Gastroesophageal sphincter (tissue), 4 donors: ENCODE measurements around the gene DPYSL4. TPM values are rescaled to one million over a fixed set of nuclear protein-coding genes. Genes with fewer than 3 reads are reported as not detected.

Experiments
- ATAC-seq: fragments of 150-250 bp; one replicate; pipeline ENCODE4 v1.9.1; 2016; ENCODE audit warnings: mild to moderate bottlenecking, moderate library complexity
- H3K27ac ChIP-seq, 4 donors: fragments of 200-600 bp; sonication (generic) in 3 of 4; 1 replicate in 3 of 4; 2 replicates in 1 of 4; pipeline ENCODE4 v1.5.1; 2016 to 2019
- H3K27me3 ChIP-seq: fragments of 200-600 bp; sonication (generic); one replicate; pipeline ENCODE4 v1.5.1; 2019
- H3K36me3 ChIP-seq, 2 donors: fragments of 200-600 bp; sonication (generic); one replicate each; pipeline ENCODE4 v1.5.1; 2019; ENCODE audit warnings: control low read depth in 1 of 2
- H3K4me1 ChIP-seq, 3 donors: fragments of 200-600 bp; sonication (generic); 1 replicate in 2 of 3; 2 replicates in 1 of 3; pipeline ENCODE4 v1.5.1; 2016 to 2019; ENCODE audit warnings: control low read depth in 2 of 3
- H3K4me3 ChIP-seq, 2 donors: fragments of 200-600 bp; sonication (generic); one replicate each; pipeline ENCODE4 v1.5.1; 2019; ENCODE audit warnings: mild to moderate bottlenecking in 1 of 2, moderate library complexity in 1 of 2
- H3K9me3 ChIP-seq, 3 donors: fragments of 200-600 bp; sonication (generic); one replicate each; pipeline ENCODE4 v1.5.1; 2017 to 2019; ENCODE audit warnings: control low read depth in 2 of 3
- EP300 ChIP-seq: sonication (generic); formaldehyde crosslinking; IDR thresholded peaks from one replicate; pipeline ENCODE4 v1.6.1; 2017; ENCODE audit warnings: antibody characterized with exemption, mild to moderate bottlenecking
- POLR2A ChIP-seq, 2 donors: fragments of 450-650 bp; IDR thresholded peaks; one replicate each; pipeline ENCODE4 v1.6.1; 2017; ENCODE audit warnings: antibody characterized with exemption in 2 of 2, mild to moderate bottlenecking in 2 of 2, moderate library complexity in 1 of 2
- POLR2AphosphoS5 ChIP-seq: sonication (generic); formaldehyde crosslinking; IDR thresholded peaks from one replicate; pipeline ENCODE4 v1.6.1; 2017; ENCODE audit warnings: antibody characterized with exemption
- WGBS, 2 donors: methylation state at CpG; one replicate each; pipeline ENCODE4 v1.1.5; 2018; ENCODE audit warnings: low coverage in 1 of 2; 5-methylcytosine and 5-hydroxymethylcytosine counted together
- total RNA-seq, 4 donors: library from RNA; depleted of rRNA; stranded (reverse); fragments of >200 nt; gene quantifications; one replicate each; pipeline ENCODE4 v1.1.0, GENCODE V29; 2016
- TF ChIP-seq, protein P1 (sequence below), 4 experiments: fragments of 200-600 bp in 2 of 4; fragments of 450-650 bp in 2 of 4; sonication (generic) in 1 of 4; IDR thresholded peaks; one replicate each; pipeline ENCODE4 v1.5.1; 2017 to 2019; ENCODE audit warnings: antibody characterized with exemption in 4 of 4, mild to moderate bottlenecking in 2 of 4, moderate library complexity in 2 of 4

The DPYSL4 gene
- total RNA-seq, 4 donors from 2014 or later = 1.6 to 2.6 (median 1.9) TPM

DNA sequence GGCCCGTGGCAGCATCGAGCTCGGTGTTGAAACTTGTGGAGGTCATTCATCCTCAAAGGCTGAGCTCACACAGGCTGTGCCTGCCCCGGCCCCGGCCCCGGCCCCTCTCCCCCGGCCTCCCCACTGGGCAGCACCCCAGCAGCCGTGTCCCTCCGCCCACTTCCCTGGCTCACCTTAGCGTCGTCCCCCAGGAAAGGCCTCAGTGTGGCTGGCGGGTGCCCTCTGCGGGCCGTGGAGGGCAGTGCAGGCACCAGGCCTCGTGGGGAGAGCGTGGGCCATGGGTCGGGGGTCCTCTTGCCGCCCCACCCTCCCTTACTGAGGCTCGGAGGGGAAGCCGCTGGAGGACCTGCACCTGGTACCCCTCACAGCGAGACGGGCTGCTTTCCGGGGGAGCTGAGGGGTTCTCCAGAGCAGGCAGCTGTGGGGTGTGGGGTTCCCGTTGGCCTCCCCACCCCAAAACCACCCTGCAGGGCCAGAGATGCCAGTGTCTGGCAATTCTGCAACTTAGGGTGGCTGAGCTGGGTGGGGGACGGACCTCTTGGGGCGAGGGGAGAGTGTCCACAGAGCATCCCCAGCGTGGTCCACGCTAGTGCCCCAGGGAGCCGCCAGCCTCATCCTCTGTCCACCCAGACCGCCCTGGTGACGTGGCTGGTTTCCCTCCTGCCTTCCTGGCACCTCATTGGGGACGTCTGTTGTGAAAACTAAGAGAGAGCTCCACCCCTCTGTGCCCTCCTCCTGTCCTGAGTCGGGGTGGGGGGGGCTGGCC, 44.2 kb upstream of the DPYSL4 start:
- peaks cover 20% of the 10 kb centered on the region for H3K27me3 ChIP-seq
- whole genome bisulfite sequencing, 2 donors = 67% methylated on average over 3 of the region's 33 CpGs; no CpG with 5 or more reads in 1 of the 2 donors
- peak; percentile 67 for ATAC-seq
- no peak for TF ChIP-seq POLR2AphosphoS5
- no peak for TF ChIP-seq POLR2A (IDR thresholded peaks at IDR 0.05)
- TF ChIP-seq, protein P1, sequence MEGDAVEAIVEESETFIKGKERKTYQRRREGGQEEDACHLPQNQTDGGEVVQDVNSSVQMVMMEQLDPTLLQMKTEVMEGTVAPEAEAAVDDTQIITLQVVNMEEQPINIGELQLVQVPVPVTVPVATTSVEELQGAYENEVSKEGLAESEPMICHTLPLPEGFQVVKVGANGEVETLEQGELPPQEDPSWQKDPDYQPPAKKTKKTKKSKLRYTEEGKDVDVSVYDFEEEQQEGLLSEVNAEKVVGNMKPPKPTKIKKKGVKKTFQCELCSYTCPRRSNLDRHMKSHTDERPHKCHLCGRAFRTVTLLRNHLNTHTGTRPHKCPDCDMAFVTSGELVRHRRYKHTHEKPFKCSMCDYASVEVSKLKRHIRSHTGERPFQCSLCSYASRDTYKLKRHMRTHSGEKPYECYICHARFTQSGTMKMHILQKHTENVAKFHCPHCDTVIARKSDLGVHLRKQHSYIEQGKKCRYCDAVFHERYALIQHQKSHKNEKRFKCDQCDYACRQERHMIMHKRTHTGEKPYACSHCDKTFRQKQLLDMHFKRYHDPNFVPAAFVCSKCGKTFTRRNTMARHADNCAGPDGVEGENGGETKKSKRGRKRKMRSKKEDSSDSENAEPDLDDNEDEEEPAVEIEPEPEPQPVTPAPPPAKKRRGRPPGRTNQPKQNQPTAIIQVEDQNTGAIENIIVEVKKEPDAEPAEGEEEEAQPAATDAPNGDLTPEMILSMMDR (IDR thresholded peaks at IDR 0.05) = peak in 3 of 4 experiments; percentile 66 to 92 (median 73)
- no peak for TF ChIP-seq EP300
- peaks cover 0 to 12% of the 10 kb centered on the region in 2 donors for H3K36me3 ChIP-seq
- H3K27ac ChIP-seq = no peak overlapping the region
- H3K9me3 ChIP-seq = no peaks in the 10 kb centered on the region
- no peak overlapping the region for H3K4me3 ChIP-seq
- H3K4me1 ChIP-seq = peaks cover 0 to 9% (median 0%) of the 10 kb centered on the region in 3 donors

DNA sequence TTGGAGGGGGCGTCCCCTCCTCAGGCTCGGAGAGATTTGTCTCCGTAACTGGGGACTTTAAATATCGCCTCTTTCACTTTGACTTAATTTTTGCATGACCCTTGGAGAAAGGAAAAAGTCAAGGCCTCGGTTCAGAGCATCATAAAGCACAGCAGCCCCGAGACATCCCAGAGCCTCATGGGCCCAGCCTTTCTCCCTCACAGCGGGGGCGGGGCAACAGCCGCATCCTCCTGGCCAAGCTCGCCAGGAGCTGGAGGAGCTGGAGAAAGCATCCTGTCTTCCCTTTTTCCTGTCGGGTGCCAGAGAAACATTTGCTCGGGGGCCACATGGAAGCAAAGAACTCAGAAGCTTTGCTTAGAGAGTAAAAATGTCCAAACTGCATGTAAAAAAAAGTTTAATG, 43.6 kb upstream of the DPYSL4 start:
- no peaks in the 10 kb centered on the region for H3K9me3 ChIP-seq
- no peak for TF ChIP-seq EP300
- no peak for TF ChIP-seq POLR2A (IDR thresholded peaks at IDR 0.05)
- no peak for TF ChIP-seq POLR2AphosphoS5
- TF ChIP-seq, protein P1 (IDR thresholded peaks at IDR 0.05) = no peak
- peaks cover 20% of the 10 kb centered on the region for H3K27me3 ChIP-seq
- WGBS, 2 donors = 37 to 43% methylated on average over 2 to 3 of the region's 12 CpGs
- H3K36me3 ChIP-seq = peaks cover 0 to 12% of the 10 kb centered on the region in 2 donors
- H3K27ac ChIP-seq = no peak overlapping the region
- ATAC-seq = no peak
- H3K4me1 ChIP-seq = peaks cover 0 to 9% (median 0%) of the 10 kb centered on the region in 3 donors
- no peak overlapping the region for H3K4me3 ChIP-seq

DNA sequence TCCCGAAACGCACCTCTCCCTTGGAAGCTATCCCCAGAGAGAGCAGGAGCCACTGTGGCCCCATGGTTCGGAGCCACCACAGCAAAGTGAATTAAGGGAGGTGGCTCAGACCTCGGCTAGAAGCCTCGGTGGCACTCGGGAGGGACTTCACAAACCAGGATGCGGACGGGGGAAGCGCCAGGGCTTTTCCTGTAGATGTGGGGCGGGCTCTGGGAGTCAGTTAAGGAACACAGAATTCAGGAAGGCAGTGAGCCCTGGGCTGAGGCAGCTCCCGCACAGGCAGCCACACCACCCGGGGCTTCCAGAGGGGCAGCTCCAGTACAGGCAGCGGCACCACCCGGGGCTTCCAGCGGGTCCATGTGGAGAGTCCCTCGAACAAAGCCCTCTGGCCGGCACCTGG, 42.7 kb upstream of the DPYSL4 start:
- Histone ChIP-seq H3K9me3 (no peaks in the 10 kb centered on the region), H3K27me3 (peaks cover 20% of the 10 kb centered on the region), H3K36me3 (peaks cover 0 to 19% of the 10 kb centered on the region in 2 donors), H3K4me3 (no peak overlapping the region), H3K27ac (no peak overlapping the region), H3K4me1 (peaks cover 0 to 9% (median 0%) of the 10 kb centered on the region in 3 donors)
- WGBS, 2 donors = 72% methylated on average over 2 of the region's 17 CpGs; no CpG with 5 or more reads in 1 of the 2 donors
- TF ChIP-seq POLR2AphosphoS5 = no peak
- TF ChIP-seq POLR2A (IDR thresholded peaks at IDR 0.05) = no peak
- TF ChIP-seq EP300 = no peak
- TF ChIP-seq, protein P1 (IDR thresholded peaks at IDR 0.05) = no peak
- ATAC-seq = no peak

DNA sequence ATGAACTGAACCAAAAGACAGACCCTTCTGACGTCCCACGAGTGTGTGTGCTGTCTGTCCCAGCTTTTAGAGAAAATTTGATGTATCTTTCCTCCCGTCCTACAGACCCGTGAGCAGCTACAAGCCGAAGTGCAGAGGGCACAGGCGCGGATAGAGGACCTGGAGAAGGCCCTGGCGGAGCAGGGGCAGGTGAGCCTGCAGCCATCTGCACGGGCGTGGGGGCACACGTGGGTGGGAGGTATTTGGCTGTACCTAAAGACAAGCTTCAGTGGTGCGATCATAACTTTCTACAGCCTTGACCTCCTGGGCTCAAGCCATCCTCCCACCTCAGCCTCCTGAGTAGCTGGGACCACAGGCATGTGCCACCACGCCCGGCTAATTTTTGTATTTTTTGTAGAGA, 41.7 kb upstream of the DPYSL4 start:
- Histone ChIP-seq H3K4me3 (no peak overlapping the region), H3K27me3 (peaks cover 20% of the 10 kb centered on the region), H3K27ac (no peak overlapping the region), H3K4me1 (peaks cover 0 to 9% (median 0%) of the 10 kb centered on the region in 3 donors), H3K9me3 (no peaks in the 10 kb centered on the region), H3K36me3 (peaks cover 0 to 22% of the 10 kb centered on the region in 2 donors)
- no peak for ATAC-seq
- TF ChIP-seq, protein P1 (IDR thresholded peaks at IDR 0.05) = no peak
- TF ChIP-seq POLR2A (IDR thresholded peaks at IDR 0.05) = no peak
- TF ChIP-seq EP300 = no peak
- TF ChIP-seq POLR2AphosphoS5 = no peak
- WGBS, 2 donors = 80 to 81% methylated on average over 1 to 14 of the region's 14 CpGs
